GM12878 (cell line): ENCODE measurements around the gene FAM234A. TPM values are rescaled to one million over a fixed set of nuclear protein-coding genes. Genes with fewer than 3 reads are reported as not detected.

Experiments
- ATAC-seq: fragments of 200-7000 bp; cut with Tn5 transposase; 3 replicates; pipeline ENCODE4 v1.9.1; 2020; ENCODE audit warnings: mild to moderate bottlenecking, moderate library complexity
- BruUV-seq: library from RNA; stranded (reverse); fragments of 400-500 nt; replicated peaks from 2 replicates; lab custom pipeline; 2021; lab: Mats Ljungman, UMichigan
- CTCF ChIA-PET: fragments of 300-600 bp; sonication (Branson Sonifier 250); formaldehyde crosslinking; extraction: SDS; loops from one replicate; lab custom pipeline; 2021; ENCODE audit warnings: inconsistent platforms; lab: Yijun Ruan, JAX
- POLR2A ChIA-PET: fragments of 350-600 bp; formaldehyde crosslinking; extraction: SDS; loops from one replicate; lab custom pipeline; 2021; ENCODE audit warnings: inconsistent platforms; lab: Charles Lee
- RAD21 ChIA-PET: fragments of 300-600 bp; sonication (Branson Sonifier 250); formaldehyde crosslinking; loops from one replicate; lab custom pipeline; 2023; ENCODE audit warnings: antibody characterized with exemption; ENCODE audit not compliant: unreplicated experiment; lab: Charles Lee
- SMC1A ChIA-PET: fragments of 300-600 bp; sonication (Branson Sonifier 250); formaldehyde crosslinking; loops from one replicate; lab custom pipeline; 2023; ENCODE audit not compliant: unreplicated experiment, uncharacterized antibody; lab: Charles Lee
- DNase-seq: peaks from one replicate; pipeline ENCODE4 v3.0.0-alpha.2; 2011; ENCODE audit warnings: low read depth, low spot score
- FAIRE-seq: peaks from 3 replicates; lab custom pipeline; 2011; peaks lifted over from hg19 to GRCh38; lab: Jason Lieb, UNC
- H2AFZ ChIP-seq: 2 replicates; pipeline ENCODE4 v1.6.0; 2011; ENCODE audit warnings: low read depth, low read length, control low read depth; ENCODE audit not compliant: control insufficient read depth
- H3K27ac ChIP-seq: 2 replicates; pipeline ENCODE4 v1.5.1; 2011; ENCODE audit warnings: control low read depth; ENCODE audit not compliant: control insufficient read depth, insufficient read depth
- H3K27me3 ChIP-seq, 2 experiments: replicated peaks in 1 of 2; 2 replicates each; pipeline versions ENCODE4 v1.6.0 to v1.6.1; 2011; ENCODE audit warnings: low read length in 1 of 2; ENCODE audit not compliant: control insufficient read depth in 2 of 2, insufficient read depth in 2 of 2
- H3K36me3 ChIP-seq, 2 experiments: 2 replicates each; pipeline ENCODE4 v1.5.1; 2011; ENCODE audit warnings: low read length in 1 of 2; ENCODE audit not compliant: control insufficient read depth in 2 of 2, insufficient read depth in 2 of 2
- H3K4me1 ChIP-seq: 2 replicates; pipeline ENCODE4 v1.6.1; 2011; ENCODE audit warnings: mild to moderate bottlenecking, low read length, moderate library complexity, mixed read lengths; ENCODE audit not compliant: control insufficient read depth, insufficient read depth
- H3K4me2 ChIP-seq: 2 replicates; pipeline ENCODE4 v1.6.0; 2011; ENCODE audit warnings: control low read depth; ENCODE audit not compliant: control insufficient read depth, insufficient read depth
- H3K4me3 ChIP-seq: fragments of 200-600 bp; sonication (generic); 2 replicates; pipeline ENCODE4 v1.5.1; 2016
- H3K79me2 ChIP-seq: 2 replicates; pipeline ENCODE4 v1.6.0; 2011; ENCODE audit warnings: low read length; ENCODE audit not compliant: control insufficient read depth, insufficient read depth
- H3K9ac ChIP-seq: 2 replicates; pipeline ENCODE4 v1.8.0; 2011; ENCODE audit warnings: low read length, control low read depth, mixed read lengths; ENCODE audit not compliant: control insufficient read depth, insufficient read depth
- H3K9me3 ChIP-seq: replicated peaks from 3 replicates; pipeline ENCODE4 v1.5.1; 2011; ENCODE audit warnings: mild to moderate bottlenecking, low read length; ENCODE audit not compliant: control insufficient read depth, insufficient read depth
- H4K20me1 ChIP-seq: 2 replicates; pipeline ENCODE4 v1.6.0; 2011; ENCODE audit not compliant: control insufficient read depth, insufficient read depth
- JUNB ChIP-seq: IDR thresholded peaks from 2 replicates; pipeline ENCODE4 v1.6.1; 2016; ENCODE audit warnings: antibody characterized with exemption, mild to moderate bottlenecking
- NBN ChIP-seq: fragments of 450-650 bp; IDR thresholded peaks from 2 replicates; pipeline ENCODE4 v1.6.1; 2016
- NR2C2 ChIP-seq: IDR thresholded peaks from 2 replicates; pipeline ENCODE4 v1.6.1; 2011; ENCODE audit warnings: borderline replicate concordance, low read depth; ENCODE audit not compliant: control insufficient read depth, insufficient read length
- REST ChIP-seq: IDR thresholded peaks from 2 replicates; pipeline ENCODE4 v1.6.1; 2012; ENCODE audit warnings: mild to moderate bottlenecking, low read depth, low read length
- SPI1 ChIP-seq: IDR thresholded peaks from 2 replicates; pipeline ENCODE4 v1.6.1; 2011; ENCODE audit warnings: low read depth, mild to moderate bottlenecking, low read length, moderate library complexity, borderline replicate concordance; ENCODE audit not compliant: insufficient read depth
- SRF ChIP-seq, 2 experiments: IDR thresholded peaks; 2 replicates each; pipeline ENCODE4 v1.6.1; 2011; ENCODE audit warnings: low read depth in 2 of 2, low read length in 2 of 2, mild to moderate bottlenecking in 1 of 2, moderate library complexity in 1 of 2
- TCF12 ChIP-seq: IDR thresholded peaks from 2 replicates; pipeline ENCODE4 v1.6.1; 2011; ENCODE audit warnings: low read depth, mild to moderate bottlenecking, low read length
- WGBS: methylation state at CpG from one replicate; pipeline ENCODE4 v1.1.6; 2016; ENCODE audit warnings: low lambda C conversion rate; ENCODE audit not compliant: insufficient replicate concordance, insufficient coverage; ENCODE audit errors: missing lambda C conversion rate; 5-methylcytosine and 5-hydroxymethylcytosine counted together
- in situ Hi-C: fragments of 300-500 bp; cut with MboI; formaldehyde crosslinking; loops from 9 replicates; pipeline ENCODE4 v1.14.3; 2018; ENCODE audit warnings: mixed read lengths
- intact Hi-C: fragments of 100-400 bp; cut with micrococcal nuclease; formaldehyde crosslinking; loops from one replicate; pipeline ENCODE4 v1.14.2; 2022; ENCODE audit not compliant: unreplicated experiment
- polyA plus RNA-seq, 11 experiments: library from polyadenylated mRNA; depleted of rRNA in 4 of 11; unstranded in 6 of 11; stranded (reverse) in 5 of 11; fragments of >200 nt; fragmentation: Nextera tagmentation in 4 of 11; fragmentation: Illumina TruSeq in 1 of 11; extraction: Ambion mirVana in 4 of 11; extraction: Trizol in 1 of 11; gene quantifications; 1 replicate in 1 of 11; 2 replicates in 10 of 11; pipeline versions ENCODE4 v1.2.1 to v1.2.3, GENCODE V29; 2011 to 2016; ENCODE audit warnings: inconsistent platforms in 2 of 11, missing spikeins in 2 of 11, low read depth in 1 of 11
- total RNA-seq, 4 experiments: library from RNA; depleted of rRNA in 3 of 4; stranded (reverse); fragments of >200 nt in 3 of 4; fragmentation: Illumina TruSeq in 1 of 4; extraction: Trizol in 1 of 4; gene quantifications; 2 replicates each; pipeline versions ENCODE4 v1.2.1 to v1.2.3, GENCODE V29; 2013 to 2021
- TF ChIP-seq, protein P1 (sequence below): fragments of 450-650 bp; IDR thresholded peaks from 2 replicates; pipeline ENCODE4 v1.6.1; 2016; ENCODE audit warnings: mild to moderate bottlenecking
- TF ChIP-seq, protein P2 (sequence below): fragments of 450-650 bp; formaldehyde crosslinking; IDR thresholded peaks from 2 replicates; pipeline ENCODE4 v1.4.0; 2022; ENCODE audit warnings: mild to moderate bottlenecking, moderate library complexity
- TF ChIP-seq, protein P3 (sequence below): fragments of 150-350 bp; IDR thresholded peaks from 2 replicates; pipeline ENCODE4 v1.6.1; 2014; ENCODE audit warnings: mild to moderate bottlenecking, low read depth, low read length

Gene FAM234A
- total and polyA plus RNA-seq, 10 of the 15 experiments (the other 5 are each of a cell fraction or from before 2014, with no cell fraction given), result 1.6 to 37.6 (median 17.3) TPM

DNA sequence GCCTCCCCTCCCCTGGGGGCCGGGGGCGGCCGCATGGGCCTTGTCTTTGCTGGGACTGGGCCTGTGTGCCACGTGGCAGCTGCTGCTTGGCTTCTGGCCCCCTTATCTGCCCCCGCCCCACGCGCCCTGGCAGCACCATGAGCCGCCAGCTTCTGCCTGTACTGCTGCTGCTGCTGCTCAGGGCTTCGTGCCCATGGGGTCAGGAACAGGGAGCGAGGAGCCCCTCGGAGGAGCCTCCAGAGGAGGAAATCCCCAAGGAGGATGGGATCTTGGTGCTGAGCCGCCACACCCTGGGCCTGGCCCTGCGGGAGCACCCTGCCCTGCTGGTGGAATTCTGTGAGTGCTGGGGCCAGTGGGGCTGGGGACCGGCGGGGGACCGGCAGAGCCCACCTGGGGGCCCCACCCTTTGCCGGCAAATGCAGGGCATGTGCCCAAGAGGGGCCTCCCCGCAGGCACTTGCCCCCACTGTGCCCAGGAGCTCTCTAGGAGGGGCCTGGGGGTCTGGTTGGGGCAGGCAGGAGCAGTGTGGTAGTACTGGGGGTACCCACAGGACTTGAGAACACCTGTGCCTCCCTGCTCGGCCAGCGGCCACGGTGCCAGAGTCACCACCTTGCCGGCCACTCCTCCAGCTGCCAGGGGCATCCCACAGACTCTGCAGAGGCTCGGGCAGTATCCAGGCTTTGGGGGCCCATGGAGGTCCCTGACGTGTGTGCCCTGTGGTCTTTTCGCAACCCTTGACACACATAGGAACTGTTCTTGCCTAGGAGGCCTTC lies 48.6 kb downstream of the FAM234A start, which contains the start of gene PDIA2:
Gene PDIA2 (plus strand): TSS at position 132 of the 773 bp plus-strand sequence. CDS start 6 bp downstream, at position 138.
- WGBS, result 48% methylated on average over 22 of the region's 25 CpGs
- Histone ChIP-seq H2AFZ (no peak within 1 kb of the TSS), H3K4me2 (no peak within 1 kb of the TSS), H3K9ac (no peak within 1 kb of the TSS), H3K9me3 (no peaks in the 10 kb centered on the region), H3K4me1 (no peaks in the 10 kb centered on the region), H3K36me3 (peaks cover 0 to 4% of the 10 kb centered on the region in 2 experiments; a peak in 2 of 4 replicates), H3K27me3 (no peaks in the 10 kb centered on the region; a peak in 1 of 4 replicates), H3K4me3 (no peak within 1 kb of the TSS), H3K79me2 (no peaks in the 10 kb centered on the region), H3K27ac (no peak within 1 kb of the TSS), H4K20me1 (no peaks in the 10 kb centered on the region)
- in situ Hi-C loops, result no loop called here
- ChIA-PET SMC1A (no interaction called here), POLR2A (no interaction called here), CTCF (no interaction called here), RAD21 (no interaction called here)
- BruUV-seq, result no TSS peak
- ATAC-seq (no peak), FAIRE-seq (no peak), DNase-seq (no peak)
- TF ChIP-seq, protein P1, sequence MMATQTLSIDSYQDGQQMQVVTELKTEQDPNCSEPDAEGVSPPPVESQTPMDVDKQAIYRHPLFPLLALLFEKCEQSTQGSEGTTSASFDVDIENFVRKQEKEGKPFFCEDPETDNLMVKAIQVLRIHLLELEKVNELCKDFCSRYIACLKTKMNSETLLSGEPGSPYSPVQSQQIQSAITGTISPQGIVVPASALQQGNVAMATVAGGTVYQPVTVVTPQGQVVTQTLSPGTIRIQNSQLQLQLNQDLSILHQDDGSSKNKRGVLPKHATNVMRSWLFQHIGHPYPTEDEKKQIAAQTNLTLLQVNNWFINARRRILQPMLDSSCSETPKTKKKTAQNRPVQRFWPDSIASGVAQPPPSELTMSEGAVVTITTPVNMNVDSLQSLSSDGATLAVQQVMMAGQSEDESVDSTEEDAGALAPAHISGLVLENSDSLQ, result no peak
- TF ChIP-seq JUNB, result no peak
- TF ChIP-seq TCF12, result no peak
- TF ChIP-seq SRF (IDR thresholded peaks at IDR 0.05; ENCODE audit: low read depth in 2 of 2, low read length in 2 of 2), result no peak
- no peak for TF ChIP-seq NR2C2
- TF ChIP-seq SPI1, result no peak
- TF ChIP-seq, protein P2, sequence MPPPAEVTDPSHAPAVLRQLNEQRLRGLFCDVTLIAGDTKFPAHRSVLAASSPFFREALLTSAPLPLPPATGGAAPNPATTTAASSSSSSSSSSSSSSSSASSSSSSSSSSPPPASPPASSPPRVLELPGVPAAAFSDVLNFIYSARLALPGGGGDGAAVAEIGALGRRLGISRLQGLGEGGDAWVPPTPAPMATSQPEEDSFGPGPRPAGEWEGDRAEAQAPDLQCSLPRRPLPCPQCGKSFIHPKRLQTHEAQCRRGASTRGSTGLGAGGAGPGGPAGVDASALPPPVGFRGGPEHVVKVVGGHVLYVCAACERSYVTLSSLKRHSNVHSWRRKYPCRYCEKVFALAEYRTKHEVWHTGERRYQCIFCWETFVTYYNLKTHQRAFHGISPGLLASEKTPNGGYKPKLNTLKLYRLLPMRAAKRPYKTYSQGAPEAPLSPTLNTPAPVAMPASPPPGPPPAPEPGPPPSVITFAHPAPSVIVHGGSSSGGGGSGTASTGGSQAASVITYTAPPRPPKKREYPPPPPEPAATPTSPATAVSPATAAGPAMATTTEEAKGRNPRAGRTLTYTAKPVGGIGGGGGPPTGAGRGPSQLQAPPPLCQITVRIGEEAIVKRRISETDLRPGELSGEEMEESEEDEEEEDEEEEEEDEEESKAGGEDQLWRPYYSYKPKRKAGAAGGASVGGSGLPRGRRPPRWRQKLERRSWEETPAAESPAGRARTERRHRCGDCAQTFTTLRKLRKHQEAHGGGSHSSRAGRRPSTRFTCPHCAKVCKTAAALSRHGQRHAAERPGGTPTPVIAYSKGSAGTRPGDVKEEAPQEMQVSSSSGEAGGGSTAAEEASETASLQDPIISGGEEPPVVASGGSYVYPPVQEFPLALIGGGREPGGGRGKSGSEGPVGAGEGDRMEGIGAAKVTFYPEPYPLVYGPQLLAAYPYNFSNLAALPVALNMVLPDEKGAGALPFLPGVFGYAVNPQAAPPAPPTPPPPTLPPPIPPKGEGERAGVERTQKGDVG (CRISPR knock-in tag), result no peak
- no peak for TF ChIP-seq REST
- no peak for TF ChIP-seq NBN
- TF ChIP-seq, protein P3, sequence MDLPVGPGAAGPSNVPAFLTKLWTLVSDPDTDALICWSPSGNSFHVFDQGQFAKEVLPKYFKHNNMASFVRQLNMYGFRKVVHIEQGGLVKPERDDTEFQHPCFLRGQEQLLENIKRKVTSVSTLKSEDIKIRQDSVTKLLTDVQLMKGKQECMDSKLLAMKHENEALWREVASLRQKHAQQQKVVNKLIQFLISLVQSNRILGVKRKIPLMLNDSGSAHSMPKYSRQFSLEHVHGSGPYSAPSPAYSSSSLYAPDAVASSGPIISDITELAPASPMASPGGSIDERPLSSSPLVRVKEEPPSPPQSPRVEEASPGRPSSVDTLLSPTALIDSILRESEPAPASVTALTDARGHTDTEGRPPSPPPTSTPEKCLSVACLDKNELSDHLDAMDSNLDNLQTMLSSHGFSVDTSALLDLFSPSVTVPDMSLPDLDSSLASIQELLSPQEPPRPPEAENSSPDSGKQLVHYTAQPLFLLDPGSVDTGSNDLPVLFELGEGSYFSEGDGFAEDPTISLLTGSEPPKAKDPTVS, result no peak
- intact Hi-C loops, result no loop called here
